Left hindlimb (tissue), 1 donor: ENCODE measurements around the gene XPO4.

ENCODE experiments used
- DNase-seq: peaks from one replicate; pipeline ENCODE4 v3.0.0-alpha.2; 2018

The XPO4 gene

DNA sequence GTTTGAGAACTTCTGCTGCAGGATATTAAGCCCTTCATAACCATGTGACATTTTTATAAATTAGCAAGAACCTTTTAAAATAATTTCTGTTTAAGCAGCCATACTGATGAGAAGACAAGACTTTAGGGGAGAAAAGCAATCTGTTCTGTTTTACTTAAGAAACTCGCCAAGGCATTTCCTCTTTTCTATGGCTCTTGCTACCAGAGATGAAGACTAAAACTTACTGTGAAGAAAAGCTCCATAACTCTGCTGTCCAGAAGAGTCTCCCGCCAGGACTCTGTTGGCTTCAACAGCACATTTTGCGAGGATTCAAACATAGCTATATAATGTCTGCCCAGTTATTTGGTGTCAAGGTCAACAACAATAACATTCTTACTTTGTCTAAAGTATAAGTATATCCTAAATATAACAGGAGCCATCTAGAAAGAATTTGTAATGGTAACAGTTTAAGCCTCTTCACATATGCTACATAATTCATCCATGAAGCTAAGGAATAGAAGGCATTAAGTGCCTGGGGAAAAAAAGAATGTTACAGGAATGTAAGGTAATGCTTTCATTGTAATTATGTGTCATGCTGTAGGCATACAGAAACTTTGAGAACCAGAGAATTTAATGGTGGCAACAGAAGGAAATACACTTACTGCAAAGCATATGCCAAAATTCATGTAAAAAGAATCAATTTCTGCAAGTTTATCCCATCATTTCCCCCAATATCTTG lies 75.5 kb downstream of the XPO4 start:
- DNase-seq, result peak; percentile 40

- DNase-seq, result no peak
Observed at GRCh38 chr13:20826301-20826700, 76.2 kb downstream of the XPO4 start.

GRCh38 chr13:20825477-20825875 lies 77.1 kb downstream of the XPO4 start:
- peak; percentile 32 for DNase-seq

GRCh38 chr13:20824762-20825476 lies 77.6 kb downstream of the XPO4 start:
- DNase-seq, result no peak

- DNase-seq, result no peak
Observed at GRCh38 chr13:20823071-20823470, 79.5 kb downstream of the XPO4 start.

DNA sequence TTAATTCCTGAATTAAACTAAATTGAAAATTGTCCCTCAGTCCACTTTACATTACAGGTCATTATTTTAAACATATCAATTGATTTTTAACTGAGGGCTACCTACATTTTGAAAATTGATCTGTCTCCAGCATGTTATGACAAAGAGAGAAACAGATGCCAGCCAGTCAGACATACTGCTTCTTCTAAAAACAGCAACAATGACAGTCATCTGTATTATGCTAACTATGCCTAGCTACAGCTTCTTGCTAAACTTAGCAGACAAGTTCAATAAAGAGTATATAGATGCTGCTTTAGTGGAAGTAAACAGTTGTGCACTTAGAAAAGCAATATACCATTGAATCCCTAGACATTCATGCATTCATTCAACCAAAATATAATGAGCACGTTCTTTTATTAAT lies 80.1 kb downstream of the XPO4 start:
- no peak for DNase-seq

GRCh38 chr13:20819715-20820114 lies 82.8 kb downstream of the XPO4 start:
- DNase-seq, result no peak

GRCh38 chr13:20815464-20815863 lies 87.1 kb downstream of the XPO4 start:
- DNase-seq, result no peak

DNA sequence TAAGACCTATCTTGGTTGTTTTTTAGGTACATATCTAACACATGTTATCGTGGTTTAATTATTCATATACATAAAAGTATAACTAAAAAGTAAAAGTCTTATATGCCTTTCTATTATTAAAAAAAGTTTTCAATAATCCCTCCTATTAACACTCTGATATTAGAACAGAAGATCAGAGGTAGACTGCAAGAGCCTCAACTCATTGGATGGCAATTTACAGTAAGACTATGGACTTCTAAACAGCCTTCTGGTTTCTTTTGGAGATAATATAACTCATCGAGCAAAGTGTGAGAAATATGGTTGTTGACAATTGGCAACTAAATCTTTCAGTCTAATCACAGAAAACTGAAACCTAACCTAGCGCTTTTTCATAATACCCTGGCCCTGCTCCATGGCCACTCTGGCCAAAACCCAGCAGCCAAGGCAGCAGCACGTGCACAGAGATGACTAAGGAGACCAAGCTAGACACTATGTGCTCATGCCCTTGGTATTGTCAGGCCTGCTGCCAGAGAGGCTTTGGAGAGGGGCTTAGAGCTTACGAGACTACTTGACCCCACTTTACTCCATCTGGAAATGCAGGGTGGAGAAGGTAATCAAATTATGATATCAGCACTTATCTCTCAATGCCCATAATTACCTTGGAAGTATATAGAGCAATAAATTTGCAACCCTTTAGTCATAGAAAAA lies 88.2 kb downstream of the XPO4 start:
- DNase-seq, result peak; percentile 67

- no peak for DNase-seq
Observed at GRCh38 chr13:20812890-20813289, 89.7 kb downstream of the XPO4 start.

GRCh38 chr13:20810808-20811207 lies 91.7 kb downstream of the XPO4 start:
- no peak for DNase-seq

GRCh38 chr13:20808874-20809273 lies 93.7 kb downstream of the XPO4 start:
- no peak for DNase-seq

GRCh38 chr13:20803180-20803965 lies 99.2 kb downstream of the XPO4 start:
- DNase-seq, result no peak

DNA sequence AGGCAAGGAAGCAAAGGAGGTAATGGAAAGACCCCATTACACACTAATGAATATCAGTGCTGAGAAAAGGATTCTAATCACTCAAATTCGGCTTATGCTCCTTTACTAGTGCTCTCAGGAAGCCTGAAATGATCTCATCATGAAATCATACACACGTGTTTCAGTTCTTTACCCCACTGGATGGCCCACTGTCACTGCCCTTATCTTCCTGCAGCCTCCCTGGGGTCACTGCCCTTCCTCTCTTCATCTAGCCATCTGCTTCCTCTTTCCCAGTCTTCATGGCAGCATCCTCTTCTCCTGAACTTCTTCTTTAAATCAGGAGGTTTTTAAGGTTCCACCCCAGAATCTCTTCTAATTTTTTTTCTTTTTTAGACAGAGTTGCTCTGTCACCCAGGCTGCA lies 100.8 kb downstream of the XPO4 start:
- no peak for DNase-seq

DNA sequence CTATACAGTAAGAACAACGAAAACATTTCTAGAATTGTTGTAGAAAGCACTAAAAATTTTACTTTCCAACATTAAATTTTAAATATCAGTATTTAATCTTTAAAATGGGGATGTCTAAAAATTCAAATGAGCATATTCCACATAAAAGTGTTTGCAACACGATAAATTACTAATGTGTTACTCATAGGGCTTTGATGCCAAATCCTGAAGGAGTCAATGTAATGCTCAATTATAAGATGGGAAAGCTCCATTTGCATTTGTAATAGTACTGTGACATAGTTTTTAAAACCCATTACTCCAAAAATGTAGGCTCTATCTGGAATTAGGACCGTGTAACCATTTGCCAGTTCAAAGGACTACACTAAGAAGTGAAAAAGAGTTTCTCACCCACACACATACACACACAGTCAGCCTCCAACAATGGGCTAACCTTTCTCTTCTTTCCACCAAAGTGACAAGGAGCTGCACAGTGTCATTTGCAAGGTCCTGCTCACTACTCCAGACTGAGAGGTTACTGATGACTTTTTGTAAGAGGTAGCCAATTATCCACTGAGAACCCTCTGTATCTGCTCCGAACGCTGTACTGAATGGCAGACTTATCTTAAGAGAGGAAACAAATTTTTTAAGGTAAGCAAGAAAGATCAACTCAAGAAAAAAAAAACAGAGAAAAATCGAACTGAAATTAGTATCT lies 102.7 kb downstream of the XPO4 start:
- no peak for DNase-seq

DNA sequence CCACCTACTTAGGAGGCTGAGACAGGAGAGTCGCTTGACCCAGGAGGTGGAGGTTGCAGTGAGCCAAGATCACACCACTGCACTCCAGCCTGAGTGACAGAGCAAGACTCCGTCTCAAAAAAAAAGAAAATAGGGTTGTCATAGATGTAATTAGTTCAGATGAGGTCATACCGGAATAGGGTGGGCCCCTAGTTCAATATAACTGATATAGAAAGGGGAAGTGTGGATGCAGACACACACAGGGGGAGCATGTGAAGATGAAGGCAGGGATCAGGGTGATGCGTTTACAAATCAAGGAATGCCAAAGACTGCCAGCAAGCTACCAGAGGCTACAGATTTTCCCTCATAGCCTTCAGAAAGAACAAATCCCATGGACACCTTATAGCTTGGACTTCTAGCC lies 104.5 kb downstream of the XPO4 start:
- no peak for DNase-seq

- DNase-seq, result no peak
Observed at GRCh38 chr13:20796791-20797508, 105.6 kb downstream of the XPO4 start.

GRCh38 chr13:20789665-20790064 lies 112.9 kb downstream of the XPO4 start:
- no peak for DNase-seq

DNA sequence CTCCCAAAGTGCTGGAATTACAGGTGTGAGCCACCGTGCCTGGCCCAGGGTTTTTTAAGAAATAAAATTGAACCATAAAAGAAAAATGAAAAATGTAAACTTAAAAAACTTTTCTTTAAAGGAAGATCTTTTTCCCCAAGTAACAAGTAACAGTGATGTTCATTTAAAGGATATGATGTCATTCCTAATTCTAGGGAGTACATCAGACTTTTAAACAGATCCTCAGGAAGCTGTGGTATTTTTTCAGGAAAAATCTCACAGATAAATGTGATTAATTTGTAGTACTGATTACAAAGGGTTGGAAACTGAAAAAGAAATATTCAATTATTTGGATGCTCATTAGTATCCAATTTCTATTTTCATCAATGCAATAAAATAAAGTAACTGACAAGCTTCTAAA lies 114.2 kb downstream of the XPO4 start:
- no peak for DNase-seq

DNA sequence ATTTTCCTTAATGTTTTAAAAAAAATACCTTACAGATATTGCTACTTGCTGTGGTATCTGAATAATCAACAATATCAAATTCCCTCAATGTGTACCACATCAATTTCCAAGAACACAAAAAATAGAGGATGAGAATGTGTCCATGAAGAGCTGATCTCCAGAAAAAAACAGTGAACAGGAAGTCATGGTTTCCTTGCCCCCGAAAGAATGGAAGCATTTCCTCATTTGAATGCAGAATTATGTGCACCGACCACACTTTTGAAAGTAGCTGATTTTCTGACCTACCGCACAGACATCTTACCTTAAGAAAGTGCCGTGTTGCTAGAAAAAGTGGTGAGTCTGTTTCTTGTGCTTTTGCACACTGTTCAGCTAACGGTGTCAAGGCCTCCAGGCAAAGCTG lies 115.4 kb downstream of the XPO4 start:
- no peak for DNase-seq

GRCh38 chr13:20782116-20782708 lies 120.3 kb downstream of the XPO4 start:
- no peak for DNase-seq

- DNase-seq, result no peak
Observed at GRCh38 chr13:20780317-20780716, 122.2 kb downstream of the XPO4 start.
